K562 (cell line): ENCODE results near the gene MRPL55. TPM values are rescaled to one million over a fixed set of nuclear protein-coding genes. Genes with fewer than 3 reads are reported as not detected.

Experiments used
- ATAC-seq: fragments of 200-7000 bp; cut with Tn5 transposase; 3 replicates; pipeline ENCODE4 v1.9.1; 2020; ENCODE audit warnings: moderate library complexity
- BruUV-seq: library from RNA; stranded (reverse); fragments of 400-500 nt; replicated peaks from 2 replicates; lab custom pipeline; 2021; lab: Mats Ljungman, UMichigan
- CTCF ChIA-PET: fragments of 300-600 bp; formaldehyde crosslinking; extraction: SDS; loops from one replicate; lab custom pipeline; 2021; ENCODE audit warnings: low intra/inter-chr PET ratio; lab: Yijun Ruan, JAX
- POLR2A ChIA-PET: fragments of 300-600, 350-650 bp; sonication (Branson Sonifier 250); formaldehyde crosslinking; extraction: SDS; loops from one replicate; lab custom pipeline; 2021; ENCODE audit warnings: antibody characterized with exemption, inconsistent platforms; lab: Yijun Ruan, JAX
- DNase-seq, 4 experiments: peaks; one replicate each; pipeline versions ENCODE4 v3.0.0 to v3.0.0-alpha.2; 2011 to 2018; ENCODE audit warnings: low spot score in 3 of 4, mixed read lengths in 3 of 4; ENCODE audit errors: extremely low read depth in 1 of 4
- FAIRE-seq: peaks from 2 replicates; lab custom pipeline; 2011; peaks lifted over from hg19 to GRCh38; lab: Jason Lieb, UNC
- H2AFZ ChIP-seq: 2 replicates; pipeline ENCODE4 v1.6.0; 2011; ENCODE audit warnings: low read depth, low read length, control low read depth, inconsistent platforms
- H3K27ac ChIP-seq: fragments of 200-600 bp; 3 replicates; pipeline ENCODE4 v1.8.0; 2011; ENCODE audit warnings: low read depth, mild to moderate bottlenecking, control low read depth, inconsistent platforms, low read length, moderate library complexity, mixed read lengths; ENCODE audit errors: extremely low read depth
- H3K27me3 ChIP-seq, 2 experiments: fragments of 300-600 bp in 1 of 2; 2 replicates in 1 of 2; 3 replicates in 1 of 2; pipeline versions ENCODE4 v1.6.0 to v1.8.0; 2011; ENCODE audit warnings: inconsistent platforms in 2 of 2, low read length in 2 of 2, mild to moderate bottlenecking in 1 of 2, mixed read lengths in 1 of 2, moderate library complexity in 1 of 2; ENCODE audit not compliant: control insufficient read depth in 2 of 2, insufficient read depth in 2 of 2
- H3K36me3 ChIP-seq: fragments of 300-600 bp; 3 replicates; pipeline ENCODE4 v1.8.0; 2011; ENCODE audit warnings: mild to moderate bottlenecking, low read length, inconsistent platforms; ENCODE audit not compliant: control insufficient read depth, insufficient read depth
- H3K4me1 ChIP-seq, 2 experiments: fragments of 200-600 bp in 1 of 2; replicated peaks in 1 of 2; 2 replicates in 1 of 2; 3 replicates in 1 of 2; pipeline versions ENCODE4 v1.5.1 to v1.8.0; 2011; ENCODE audit warnings: inconsistent platforms in 2 of 2, low read length in 2 of 2, mild to moderate bottlenecking in 1 of 2, mixed read lengths in 1 of 2, moderate library complexity in 1 of 2; ENCODE audit not compliant: control insufficient read depth in 2 of 2, insufficient read depth in 2 of 2
- H3K4me2 ChIP-seq: 2 replicates; pipeline ENCODE4 v1.6.1; 2011; ENCODE audit warnings: low read length, control low read depth, inconsistent platforms, mixed read lengths; ENCODE audit not compliant: insufficient read depth
- H3K4me3 ChIP-seq: fragments of 200-600 bp; sonication (generic), shearing (Covaris generic); 2 replicates; pipeline ENCODE4 v1.5.1; 2016; ENCODE audit warnings: control low read depth, inconsistent platforms
- H3K79me2 ChIP-seq: fragments of 200-600 bp; 3 replicates; pipeline ENCODE4 v1.8.0; 2011; ENCODE audit warnings: low read length, inconsistent platforms; ENCODE audit not compliant: control insufficient read depth, insufficient read depth
- H3K9ac ChIP-seq, 2 experiments: 2 replicates each; pipeline versions ENCODE4 v1.6.0 to v1.6.1; 2011; ENCODE audit warnings: low read depth in 2 of 2, low read length in 2 of 2, control low read depth in 1 of 2, inconsistent platforms in 1 of 2, mild to moderate bottlenecking in 1 of 2, mixed read lengths in 1 of 2; ENCODE audit not compliant: insufficient read depth in 1 of 2
- H3K9me1 ChIP-seq: one replicate; pipeline ENCODE4 v1.6.0; 2011; ENCODE audit warnings: inconsistent platforms, mild to moderate bottlenecking, low read length, moderate library complexity; ENCODE audit not compliant: control insufficient read depth, insufficient read depth
- H3K9me3 ChIP-seq: replicated peaks from 2 replicates; pipeline ENCODE4 v1.5.1; 2011; ENCODE audit warnings: low read depth, low read length, inconsistent platforms; ENCODE audit not compliant: control insufficient read depth, insufficient read depth
- H4K20me1 ChIP-seq: replicated peaks from 2 replicates; pipeline ENCODE4 v1.6.1; 2011; ENCODE audit warnings: low read length, inconsistent platforms, mixed read lengths; ENCODE audit not compliant: control insufficient read depth, insufficient read depth
- ATF2 ChIP-seq: sonication (generic); formaldehyde crosslinking; IDR thresholded peaks from 2 replicates; pipeline ENCODE4 v1.8.1; 2022; ENCODE audit warnings: missing genetic modification reagents
- FOXP4 ChIP-seq: sonication (generic); formaldehyde crosslinking; IDR thresholded peaks from 2 replicates; pipeline ENCODE4 v1.8.0; 2022; ENCODE audit warnings: mild to moderate bottlenecking, missing genetic modification reagents, borderline replicate concordance
- IFI16 ChIP-seq: fragments of 250-450 bp; sonication (Bioruptor Pico); IDR thresholded peaks from 2 replicates; pipeline ENCODE4 v2.1.2; 2022; ENCODE audit warnings: mild to moderate bottlenecking, inconsistent platforms
- NUFIP1 ChIP-seq: fragments of 450-650 bp; IDR thresholded peaks from 2 replicates; pipeline ENCODE4 v1.6.1; 2018; ENCODE audit not compliant: partially characterized antibody
- REST ChIP-seq, 2 experiments: fragments of 450-650 bp; formaldehyde crosslinking in 1 of 2; IDR thresholded peaks; 2 replicates each; pipeline versions ENCODE4 v1.4.0 to v1.6.1; 2014 to 2020; ENCODE audit warnings: mild to moderate bottlenecking in 2 of 2, borderline replicate concordance in 1 of 2, low read depth in 1 of 2
- SRSF9 ChIP-seq: fragments of 200-400 bp; formaldehyde crosslinking; IDR thresholded peaks from 2 replicates; pipeline ENCODE4 v1.6.1; 2017; ENCODE audit warnings: low read depth, low read length, borderline replicate concordance
- ZBTB33 ChIP-seq: sonication (generic); formaldehyde crosslinking; IDR thresholded peaks from 2 replicates; pipeline ENCODE4 v1.8.1; 2023; ENCODE audit warnings: mild to moderate bottlenecking, missing genetic modification reagents
- ZNF717 ChIP-seq: fragments of 250-450 bp; sonication (Bioruptor Pico); IDR thresholded peaks from 2 replicates; pipeline ENCODE4 v1.5.0; 2021
- WGBS: fragments of 100-300 bp; shearing (Covaris generic); methylation state at CpG from one replicate; pipeline ENCODE4 v1.1.6; 2016; ENCODE audit warnings: low coverage, mixed read lengths; ENCODE audit not compliant: insufficient coverage; ENCODE audit errors: missing lambda C conversion rate; 5-methylcytosine and 5-hydroxymethylcytosine counted together
- in situ Hi-C: fragments of 300-500 bp; cut with MboI; formaldehyde crosslinking; loops from 4 replicates; pipeline ENCODE4 v1.15.0; 2018; ENCODE audit warnings: inconsistent platforms, mixed read lengths
- intact Hi-C: fragments of 100-400 bp; cut with micrococcal nuclease; formaldehyde crosslinking; loops from 2 replicates; pipeline ENCODE4 v1.14.2; 2022
- polyA plus RNA-seq, 8 experiments: library from polyadenylated mRNA; depleted of rRNA in 4 of 8; stranded (reverse) in 5 of 8; unstranded in 3 of 8; fragments of >200 nt; fragmentation: Nextera tagmentation in 2 of 8; fragmentation: Illumina TruSeq in 1 of 8; extraction: Ambion mirVana in 2 of 8; extraction: Trizol in 1 of 8; gene quantifications; 2 replicates each; pipeline versions ENCODE4 v1.2.1 to v1.2.3, GENCODE V29; 2011 to 2014; ENCODE audit warnings: inconsistent platforms in 1 of 8, missing spikeins in 1 of 8
- total RNA-seq, 7 experiments: library from RNA; depleted of rRNA in 6 of 7; stranded (reverse); fragments of >200 nt in 6 of 7; fragmentation: Illumina TruSeq in 2 of 7; extraction: Trizol in 2 of 7; gene quantifications; 2 replicates each; pipeline versions ENCODE4 v1.2.1 to v1.2.3, GENCODE V29; 2011 to 2021; ENCODE audit warnings: low replicate concordance in 1 of 7

Gene MRPL55
- total and polyA plus RNA-seq, 9 of the 15 experiments (the other 6 are each of a cell fraction or from before 2014, with no cell fraction given): 34.9 to 228 (median 81.0) TPM

GRCh38 chr1:228095938-228096337, 13.2 kb downstream of the MRPL55 start:
- ATAC-seq (no peak), FAIRE-seq (no peak), DNase-seq (no peak)
- Histone ChIP-seq H3K4me2 (no peak overlapping the region), H4K20me1 (peaks cover 74% of the 10 kb centered on the region), H3K4me3 (no peak overlapping the region), H2AFZ (no peak overlapping the region), H3K36me3 (peaks cover 95% of the 10 kb centered on the region), H3K9ac (no peak overlapping the region), H3K27me3 (no peaks in the 10 kb centered on the region), H3K27ac (no peak overlapping the region), H3K9me3 (peaks cover 17% of the 10 kb centered on the region), H3K4me1 (peaks cover 0 to 25% of the 10 kb centered on the region in 2 experiments; a peak in 2 of 5 replicates), H3K79me2 (peaks cover 77% of the 10 kb centered on the region), H3K9me1 (peaks cover 3% of the 10 kb centered on the region)
- no TSS peak for BruUV-seq
- ChIA-PET CTCF (no interaction called here), POLR2A (interaction anchor here (0.6 to 2.5 kb wide), 4 partner anchors 9 to 94 kb away, joined by 3 to 8 read pairs (median 5); no protein-coding TSS in a partner anchor)
- intact Hi-C loops (no loop called here), in situ Hi-C loops (no loop called here)
- WGBS: 93% methylated on average over 8 of the region's 8 CpGs
- TF ChIP-seq FOXP4 (CRISPR knock-in tag): no peak
- no peak for TF ChIP-seq IFI16
- TF ChIP-seq ZBTB33 (CRISPR knock-in tag): no peak
- TF ChIP-seq ZNF717 (CRISPR knock-in tag): no peak
- no peak for TF ChIP-seq NUFIP1
- TF ChIP-seq REST (IDR thresholded peaks at IDR 0.05; ENCODE audit: borderline replicate concordance): no peak
- no peak for TF ChIP-seq REST (CRISPR knock-in tag; IDR thresholded peaks at IDR 0.05; ENCODE audit: low read depth)
- TF ChIP-seq SRSF9: no peak
- TF ChIP-seq ATF2 (CRISPR knock-in tag): no peak
